Activated T-helper 2 cell treated with anti-CD3 and anti-CD28 coated beads, Interferon-gamma antibody, Interleukin-2, Interleukin-4, amounts not matched to agents 10 μg/mL and 5 μg/mL and 100 μg/mL, durations not matched to agents 14 hours and 24 hours and 36 hours (primary cell): ENCODE measurements around the gene IQCN. TPM values are rescaled to one million over a fixed set of nuclear protein-coding genes. Genes with fewer than 3 reads are reported as not detected.

ENCODE experiments used
- DNase-seq: peaks from one replicate; pipeline ENCODE4 v3.0.0; 2021; ENCODE audit warnings: low spot score
- H3K27ac Mint-ChIP-seq: one replicate; pipeline ENCODE4 v1.8.0; 2021; ENCODE audit warnings: mixed read lengths
- H3K27me3 Mint-ChIP-seq: one replicate; pipeline ENCODE4 v1.8.0; 2021; ENCODE audit warnings: low read depth, mixed read lengths
- H3K36me3 Mint-ChIP-seq: one replicate; pipeline ENCODE4 v1.8.0; 2021; ENCODE audit warnings: low read depth, mixed read lengths
- H3K4me1 Mint-ChIP-seq: one replicate; pipeline ENCODE4 v1.8.0; 2021; ENCODE audit warnings: low read depth, mixed read lengths
- H3K4me3 Mint-ChIP-seq: one replicate; pipeline ENCODE4 v1.8.0; 2021; ENCODE audit warnings: low read depth, mild to moderate bottlenecking, moderate library complexity, mixed read lengths
- H3K9me3 Mint-ChIP-seq: one replicate; pipeline ENCODE4 v1.8.0; 2021; ENCODE audit warnings: mixed read lengths
- intact Hi-C: fragments of 100-400 bp; cut with micrococcal nuclease; formaldehyde crosslinking; loops from one replicate; pipeline ENCODE4 v1.15.1; 2023
- total RNA-seq: library from RNA; stranded (reverse); gene quantifications from 2 replicates; pipeline ENCODE4 v1.2.3, GENCODE V29; 2022

The IQCN gene
- total RNA-seq, 1 donor from 2014 or later, result 3.3 TPM

DNA sequence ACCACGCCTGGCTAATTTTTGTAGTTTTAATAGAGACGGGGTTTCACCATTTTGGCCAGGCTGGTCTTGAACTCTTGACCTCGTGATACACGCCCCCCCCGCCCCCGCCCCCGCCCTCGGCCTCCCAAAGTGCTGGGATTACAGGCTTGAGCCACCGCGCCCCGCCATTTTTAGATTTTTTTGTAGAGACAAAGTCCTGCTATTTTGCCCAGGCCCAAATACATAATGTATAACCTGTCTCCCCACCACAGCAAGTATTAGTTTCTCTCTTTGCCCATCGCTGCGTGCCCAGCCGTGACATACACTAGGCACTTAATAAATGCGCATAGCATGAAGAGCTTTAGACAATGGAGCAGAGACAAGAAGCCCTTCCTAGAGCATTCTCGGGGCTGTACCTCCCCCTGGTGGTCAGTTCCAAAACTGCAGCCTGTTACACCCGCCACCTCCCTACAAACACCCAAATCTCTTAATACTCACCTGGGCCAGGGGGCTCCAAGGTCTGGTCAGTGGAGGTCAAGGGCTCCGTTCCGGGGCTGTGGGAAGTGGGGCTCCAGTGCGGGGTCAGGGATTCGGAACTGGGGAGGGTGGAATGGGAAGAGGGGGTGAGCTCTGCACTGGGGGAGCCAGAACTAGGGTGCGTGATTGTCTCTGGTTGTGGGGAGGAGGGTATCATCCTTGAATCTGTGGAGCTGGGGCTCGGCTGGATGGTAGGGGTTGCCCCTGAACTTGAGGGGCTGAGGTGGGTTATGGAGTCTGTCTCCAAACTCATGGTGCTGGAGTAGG, 22.5 kb downstream of the IQCN start:
- no peaks in the 10 kb centered on the region for H3K36me3 Mint-ChIP-seq
- peaks cover 22% of the 10 kb centered on the region for H3K27me3 Mint-ChIP-seq
- no peak overlapping the region for H3K4me3 Mint-ChIP-seq
- H3K9me3 Mint-ChIP-seq, result no peaks in the 10 kb centered on the region
- no peak overlapping the region for H3K27ac Mint-ChIP-seq
- no peaks in the 10 kb centered on the region for H3K4me1 Mint-ChIP-seq
- DNase-seq, result peak; percentile 71
- intact Hi-C loops, result loop anchor here (1.0 to 5.0 kb wide), 2 partner anchors 43 to 59 kb away; partner anchors contain the start of gene MPV17L2

DNA sequence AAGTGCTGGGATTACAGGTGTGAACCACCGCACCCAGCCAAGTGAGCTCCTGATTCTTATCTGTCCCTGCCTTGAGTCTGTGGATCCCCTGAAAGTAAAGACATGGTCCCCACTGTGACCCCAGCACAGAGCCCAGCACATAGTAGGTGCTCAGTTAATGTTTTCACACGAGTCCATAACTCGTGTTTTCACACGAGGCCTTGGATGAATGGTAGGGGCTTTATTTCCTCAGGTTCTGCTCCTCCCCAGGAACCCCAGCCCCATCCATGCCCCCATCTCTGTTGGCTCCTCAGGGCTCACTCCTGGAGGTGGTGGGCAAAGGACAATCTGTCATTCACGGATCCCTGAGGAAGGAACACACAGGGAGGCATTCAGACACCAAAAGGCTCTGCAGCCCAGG, 24.4 kb downstream of the IQCN start:
- H3K27me3 Mint-ChIP-seq, result peaks cover 18% of the 10 kb centered on the region
- no peak overlapping the region for H3K27ac Mint-ChIP-seq
- H3K9me3 Mint-ChIP-seq, result no peaks in the 10 kb centered on the region
- intact Hi-C loops, result loop anchor here (5.0 kb wide), 1 partner anchor 58 kb away; the partner anchor contains the start of gene MPV17L2
- H3K36me3 Mint-ChIP-seq, result no peaks in the 10 kb centered on the region
- no peak overlapping the region for H3K4me3 Mint-ChIP-seq
- no peaks in the 10 kb centered on the region for H3K4me1 Mint-ChIP-seq
- no peak for DNase-seq

DNA sequence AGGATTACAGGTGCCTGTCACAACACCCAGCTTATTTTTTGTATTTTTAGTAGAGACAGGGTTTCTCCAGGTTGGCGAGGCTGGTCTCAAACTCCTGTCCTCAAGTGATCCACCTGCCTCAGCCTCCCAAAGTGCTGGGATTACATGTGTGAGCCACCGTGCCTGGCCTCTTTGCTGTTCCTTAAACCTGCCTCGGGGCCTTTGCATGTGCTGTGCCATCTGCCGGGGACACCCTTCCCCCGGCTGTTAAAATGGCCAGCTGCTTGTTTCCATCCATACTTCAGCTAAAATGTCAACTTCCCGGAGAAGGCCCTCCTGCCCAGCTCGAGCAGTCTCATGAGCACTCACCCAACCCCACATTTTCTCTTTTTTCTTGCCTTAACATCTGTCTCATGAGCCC, 29.0 kb downstream of the IQCN start:
- intact Hi-C loops, result no loop called here
- no peak overlapping the region for H3K27ac Mint-ChIP-seq

GRCh38 chr19:18239303-18239702, 34.9 kb downstream of the IQCN start:
- no peaks in the 10 kb centered on the region for H3K36me3 Mint-ChIP-seq
- no peak for DNase-seq
- H3K27me3 Mint-ChIP-seq, result no peaks in the 10 kb centered on the region
- no peaks in the 10 kb centered on the region for H3K9me3 Mint-ChIP-seq
- H3K4me1 Mint-ChIP-seq, result no peaks in the 10 kb centered on the region
- intact Hi-C loops, result no loop called here
- H3K27ac Mint-ChIP-seq, result no peak overlapping the region
- no peak overlapping the region for H3K4me3 Mint-ChIP-seq

More for the DNA sequence above, 29.0 kb downstream of the IQCN start:
- Mint-ChIP-seq H3K4me3 (no peak overlapping the region), H3K4me1 (no peaks in the 10 kb centered on the region), H3K36me3 (no peaks in the 10 kb centered on the region), H3K9me3 (no peaks in the 10 kb centered on the region), H3K27me3 (no peaks in the 10 kb centered on the region)
- no peak for DNase-seq

- Mint-ChIP-seq H3K36me3 (no peaks in the 10 kb centered on the region), H3K27ac (no peak overlapping the region), H3K4me1 (peaks cover 3% of the 10 kb centered on the region), H3K9me3 (peaks cover 5% of the 10 kb centered on the region), H3K27me3 (peaks cover 33% of the 10 kb centered on the region), H3K4me3 (no peak overlapping the region)
- intact Hi-C loops, result no loop called here
- DNase-seq, result no peak
Measured at GRCh38 chr19:18234194-18234593, 40.1 kb downstream of the IQCN start.

- peak; percentile 63 for DNase-seq
- intact Hi-C loops, result no loop called here
- no peaks in the 10 kb centered on the region for H3K36me3 Mint-ChIP-seq
- no peak overlapping the region for H3K27ac Mint-ChIP-seq
- peaks cover 5% of the 10 kb centered on the region for H3K9me3 Mint-ChIP-seq
- peaks cover 3% of the 10 kb centered on the region for H3K4me1 Mint-ChIP-seq
- no peak overlapping the region for H3K4me3 Mint-ChIP-seq
- H3K27me3 Mint-ChIP-seq, result peaks cover 33% of the 10 kb centered on the region
Measured at GRCh38 chr19:18233224-18233825, 40.9 kb downstream of the IQCN start.

DNA sequence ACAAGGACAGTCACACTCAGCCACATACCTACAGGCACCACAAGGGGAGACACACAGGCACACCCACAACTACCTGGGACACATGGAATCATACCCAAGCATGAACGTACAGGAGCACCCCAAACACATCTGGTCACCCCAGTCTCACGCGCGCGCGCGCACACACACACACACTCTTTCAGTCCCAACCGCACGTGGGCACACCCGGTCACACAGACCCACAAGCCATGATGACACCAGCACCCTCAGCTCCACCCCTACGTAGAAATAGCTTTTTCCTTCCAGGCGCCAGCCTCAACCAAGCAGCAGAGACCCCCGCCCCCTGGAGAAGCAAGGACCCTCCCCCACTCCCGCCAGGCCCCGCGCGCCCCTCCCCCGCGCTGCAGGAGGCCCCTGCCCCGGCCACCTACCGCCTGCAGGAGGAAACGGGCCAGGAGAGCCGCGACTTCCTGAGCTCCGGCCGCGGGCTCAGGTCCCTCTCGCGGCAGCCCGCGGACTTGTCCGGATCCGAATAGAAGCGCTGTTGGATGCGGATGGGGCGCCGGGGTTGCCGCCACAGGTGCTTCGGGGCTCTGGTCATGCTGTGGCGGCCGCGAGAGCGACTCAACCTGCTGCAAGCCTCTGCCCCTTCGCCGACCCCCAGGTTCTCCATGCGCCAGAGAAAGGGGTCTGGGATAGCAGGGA, 41.6 kb downstream of the IQCN start:
- Mint-ChIP-seq H3K27me3 (peaks cover 38% of the 10 kb centered on the region), H3K9me3 (peaks cover 5% of the 10 kb centered on the region)
- intact Hi-C loops, result no loop called here

GRCh38 chr19:18231775-18232174, 42.5 kb downstream of the IQCN start:
- Mint-ChIP-seq H3K27me3 (peaks cover 46% of the 10 kb centered on the region), H3K4me1 (peaks cover 3% of the 10 kb centered on the region), H3K36me3 (no peaks in the 10 kb centered on the region), H3K9me3 (peaks cover 5% of the 10 kb centered on the region), H3K4me3 (no peak overlapping the region), H3K27ac (no peak overlapping the region)
- intact Hi-C loops, result no loop called here
- no peak for DNase-seq

More for the DNA sequence above, 41.6 kb downstream of the IQCN start:
- no peak overlapping the region for H3K4me3 Mint-ChIP-seq
- H3K27ac Mint-ChIP-seq, result no peak overlapping the region
- H3K4me1 Mint-ChIP-seq, result peaks cover 3% of the 10 kb centered on the region
- no peak for DNase-seq
- no peaks in the 10 kb centered on the region for H3K36me3 Mint-ChIP-seq

DNA sequence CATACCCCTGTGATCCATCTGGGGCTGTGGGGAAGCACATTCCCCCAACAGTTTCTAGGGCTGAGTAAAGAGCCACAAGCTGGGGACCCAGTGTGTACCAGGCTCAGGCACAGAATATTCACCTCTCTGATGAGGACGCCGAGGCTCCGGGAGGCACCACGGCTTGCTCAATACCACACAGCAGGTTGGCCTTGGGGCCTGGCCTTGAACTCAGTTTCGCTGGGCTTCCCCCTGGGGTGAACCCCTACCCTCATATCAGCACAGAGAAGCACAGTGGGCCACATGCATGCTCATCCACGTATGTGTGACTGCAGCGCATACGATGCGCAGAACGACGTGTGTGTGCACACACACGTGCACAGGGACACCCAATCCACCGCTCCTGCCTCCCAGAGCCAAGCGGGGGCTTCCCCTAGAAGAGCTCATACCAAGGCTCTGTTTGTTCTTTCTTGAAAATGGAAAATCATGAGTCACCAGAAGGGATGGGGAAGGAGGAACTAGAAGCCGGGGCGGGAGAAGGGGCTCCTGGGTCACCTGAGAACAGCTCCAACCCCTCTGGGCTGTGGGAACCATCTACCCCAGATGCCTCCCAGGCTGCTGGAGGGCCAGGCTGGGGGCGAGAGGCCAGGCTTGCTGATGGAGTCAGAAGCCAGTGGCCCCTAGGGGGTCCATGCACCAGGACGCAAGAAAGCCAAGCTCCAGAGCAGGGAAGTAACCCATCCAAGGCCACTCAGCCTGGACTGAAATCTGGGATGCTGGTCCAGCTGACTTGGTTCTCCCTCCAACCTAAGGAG, 43.1 kb downstream of the IQCN start:
- Mint-ChIP-seq H3K27me3 (peaks cover 49% of the 10 kb centered on the region), H3K4me1 (peaks cover 3% of the 10 kb centered on the region), H3K36me3 (no peaks in the 10 kb centered on the region), H3K9me3 (peaks cover 5% of the 10 kb centered on the region), H3K27ac (no peak overlapping the region), H3K4me3 (no peak overlapping the region)
- no peak for DNase-seq
- intact Hi-C loops, result no loop called here

GRCh38 chr19:18229915-18230314, 44.3 kb downstream of the IQCN start:
- DNase-seq, result no peak
- no peaks in the 10 kb centered on the region for H3K36me3 Mint-ChIP-seq
- peaks cover 5% of the 10 kb centered on the region for H3K9me3 Mint-ChIP-seq
- peaks cover 6% of the 10 kb centered on the region for H3K4me1 Mint-ChIP-seq
- H3K4me3 Mint-ChIP-seq, result no peak overlapping the region
- H3K27ac Mint-ChIP-seq, result no peak overlapping the region
- intact Hi-C loops, result no loop called here
- H3K27me3 Mint-ChIP-seq, result peaks cover 60% of the 10 kb centered on the region

DNA sequence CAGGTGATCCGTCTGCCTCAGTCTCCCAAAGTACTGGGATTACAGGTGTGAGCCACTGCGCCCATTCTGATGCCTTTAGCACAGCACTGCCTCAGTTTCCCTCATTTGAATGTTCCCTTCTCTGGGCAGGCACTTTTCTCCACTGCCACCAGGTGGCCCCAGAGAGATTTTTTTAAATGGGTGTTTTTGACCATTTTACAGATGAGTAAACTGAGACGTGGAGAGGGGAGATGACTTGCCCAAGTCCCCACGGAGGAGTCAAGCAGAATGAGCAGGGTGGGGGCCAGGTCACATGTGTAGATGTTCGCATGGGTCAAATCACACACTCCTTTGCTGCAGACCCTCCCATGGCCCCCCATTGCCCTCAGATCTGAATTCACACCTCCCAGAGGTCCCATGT, 44.8 kb downstream of the IQCN start:
- DNase-seq, result no peak
- Mint-ChIP-seq H3K27me3 (peaks cover 63% of the 10 kb centered on the region), H3K36me3 (no peaks in the 10 kb centered on the region), H3K4me3 (no peak overlapping the region), H3K4me1 (peaks cover 10% of the 10 kb centered on the region), H3K9me3 (peaks cover 5% of the 10 kb centered on the region), H3K27ac (no peak overlapping the region)
- intact Hi-C loops, result no loop called here

GRCh38 chr19:18227781-18228271, 46.4 kb downstream of the IQCN start:
- intact Hi-C loops, result no loop called here
- Mint-ChIP-seq H3K27me3 (peaks cover 60% of the 10 kb centered on the region), H3K9me3 (no peaks in the 10 kb centered on the region), H3K36me3 (no peaks in the 10 kb centered on the region), H3K4me1 (peaks cover 11% of the 10 kb centered on the region), H3K27ac (no peak overlapping the region), H3K4me3 (no peak overlapping the region)
- no peak for DNase-seq
